ENCODE data around the gene C17orf67.

Gene C17orf67

DNA sequence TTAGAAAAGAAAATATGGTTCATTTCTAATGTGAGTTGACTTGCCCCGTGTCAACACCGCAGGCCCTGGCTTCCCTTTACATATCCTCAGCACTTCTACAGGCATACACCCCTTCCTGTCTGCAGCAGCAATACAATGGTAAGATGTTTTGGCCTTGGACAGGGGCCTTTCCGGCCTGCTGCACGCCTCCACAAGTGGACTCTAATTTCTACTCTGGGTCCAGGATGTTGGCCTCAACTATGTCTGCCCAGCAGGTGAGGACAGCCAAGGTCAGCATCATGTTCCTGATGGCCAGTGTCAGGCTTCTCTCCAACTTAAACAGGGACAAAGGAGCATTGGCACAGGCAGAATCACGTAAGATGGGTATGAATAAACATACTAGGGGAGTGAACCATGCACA lies 11.0 kb downstream of the C17orf67 start:
- no peak for ATAC-seq
- TF ChIP-seq CSDC2 (CRISPR knock-in tag; IDR thresholded peaks at IDR 0.05), result no peak
- TF ChIP-seq, protein P1, sequence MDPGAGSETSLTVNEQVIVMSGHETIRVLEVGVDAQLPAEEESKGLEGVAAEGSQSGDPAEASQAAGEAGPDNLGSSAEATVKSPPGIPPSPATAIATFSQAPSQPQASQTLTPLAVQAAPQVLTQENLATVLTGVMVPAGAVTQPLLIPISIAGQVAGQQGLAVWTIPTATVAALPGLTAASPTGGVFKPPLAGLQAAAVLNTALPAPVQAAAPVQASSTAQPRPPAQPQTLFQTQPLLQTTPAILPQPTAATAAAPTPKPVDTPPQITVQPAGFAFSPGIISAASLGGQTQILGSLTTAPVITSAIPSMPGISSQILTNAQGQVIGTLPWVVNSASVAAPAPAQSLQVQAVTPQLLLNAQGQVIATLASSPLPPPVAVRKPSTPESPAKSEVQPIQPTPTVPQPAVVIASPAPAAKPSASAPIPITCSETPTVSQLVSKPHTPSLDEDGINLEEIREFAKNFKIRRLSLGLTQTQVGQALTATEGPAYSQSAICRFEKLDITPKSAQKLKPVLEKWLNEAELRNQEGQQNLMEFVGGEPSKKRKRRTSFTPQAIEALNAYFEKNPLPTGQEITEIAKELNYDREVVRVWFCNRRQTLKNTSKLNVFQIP (CRISPR knock-in tag; IDR thresholded peaks at IDR 0.05; ENCODE audit: borderline replicate concordance, low read depth), result no peak
- TF ChIP-seq SNAI2 (CRISPR knock-in tag; IDR thresholded peaks at IDR 0.05), result no peak

DNA sequence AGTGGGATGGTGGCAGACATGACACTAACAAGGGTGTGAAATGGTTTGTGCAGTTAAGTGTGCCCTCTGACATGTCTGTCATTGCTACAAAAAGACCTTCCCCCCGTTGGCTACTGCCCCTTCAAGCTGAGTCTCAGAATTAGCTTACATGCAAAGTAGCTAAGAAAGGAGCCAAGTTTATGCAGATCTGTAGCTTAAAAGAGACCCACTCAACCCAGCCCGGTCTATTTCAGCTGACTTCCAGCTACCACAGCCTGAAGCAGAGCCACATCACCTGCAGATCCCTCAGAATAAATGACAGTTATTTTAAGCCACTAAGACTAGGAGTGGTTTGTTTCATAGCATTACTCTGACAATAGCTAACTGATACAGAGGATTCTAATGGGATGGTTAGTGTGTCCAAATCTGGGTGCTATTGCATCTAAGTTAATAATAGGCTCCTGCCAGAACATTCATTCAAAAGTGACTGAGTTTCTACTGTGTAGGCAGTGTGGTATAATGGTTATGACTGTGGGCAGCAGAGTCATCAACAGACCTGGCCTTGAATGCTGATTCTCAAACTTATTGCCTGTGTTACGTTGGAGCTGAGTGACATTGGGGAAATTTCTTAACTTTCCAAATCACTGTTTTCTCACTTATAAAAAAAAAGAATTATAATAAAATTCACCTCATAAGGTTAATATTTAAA lies 11.7 kb downstream of the C17orf67 start:
- TF ChIP-seq ESRRG (CRISPR knock-in tag; IDR thresholded peaks at IDR 0.05), result no peak
- no peak for TF ChIP-seq ISL1 (CRISPR knock-in tag; IDR thresholded peaks at IDR 0.05)
- TF ChIP-seq GLIS3 (CRISPR knock-in tag; IDR thresholded peaks at IDR 0.05), result no peak
- TF ChIP-seq, protein P2, sequence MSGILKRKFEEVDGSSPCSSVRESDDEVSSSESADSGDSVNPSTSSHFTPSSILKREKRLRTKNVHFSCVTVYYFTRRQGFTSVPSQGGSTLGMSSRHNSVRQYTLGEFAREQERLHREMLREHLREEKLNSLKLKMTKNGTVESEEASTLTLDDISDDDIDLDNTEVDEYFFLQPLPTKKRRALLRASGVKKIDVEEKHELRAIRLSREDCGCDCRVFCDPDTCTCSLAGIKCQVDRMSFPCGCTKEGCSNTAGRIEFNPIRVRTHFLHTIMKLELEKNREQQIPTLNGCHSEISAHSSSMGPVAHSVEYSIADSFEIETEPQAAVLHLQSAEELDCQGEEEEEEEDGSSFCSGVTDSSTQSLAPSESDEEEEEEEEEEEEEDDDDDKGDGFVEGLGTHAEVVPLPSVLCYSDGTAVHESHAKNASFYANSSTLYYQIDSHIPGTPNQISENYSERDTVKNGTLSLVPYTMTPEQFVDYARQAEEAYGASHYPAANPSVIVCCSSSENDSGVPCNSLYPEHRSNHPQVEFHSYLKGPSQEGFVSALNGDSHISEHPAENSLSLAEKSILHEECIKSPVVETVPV (CRISPR knock-in tag; IDR thresholded peaks at IDR 0.05), result no peak
- TF ChIP-seq, protein P3, sequence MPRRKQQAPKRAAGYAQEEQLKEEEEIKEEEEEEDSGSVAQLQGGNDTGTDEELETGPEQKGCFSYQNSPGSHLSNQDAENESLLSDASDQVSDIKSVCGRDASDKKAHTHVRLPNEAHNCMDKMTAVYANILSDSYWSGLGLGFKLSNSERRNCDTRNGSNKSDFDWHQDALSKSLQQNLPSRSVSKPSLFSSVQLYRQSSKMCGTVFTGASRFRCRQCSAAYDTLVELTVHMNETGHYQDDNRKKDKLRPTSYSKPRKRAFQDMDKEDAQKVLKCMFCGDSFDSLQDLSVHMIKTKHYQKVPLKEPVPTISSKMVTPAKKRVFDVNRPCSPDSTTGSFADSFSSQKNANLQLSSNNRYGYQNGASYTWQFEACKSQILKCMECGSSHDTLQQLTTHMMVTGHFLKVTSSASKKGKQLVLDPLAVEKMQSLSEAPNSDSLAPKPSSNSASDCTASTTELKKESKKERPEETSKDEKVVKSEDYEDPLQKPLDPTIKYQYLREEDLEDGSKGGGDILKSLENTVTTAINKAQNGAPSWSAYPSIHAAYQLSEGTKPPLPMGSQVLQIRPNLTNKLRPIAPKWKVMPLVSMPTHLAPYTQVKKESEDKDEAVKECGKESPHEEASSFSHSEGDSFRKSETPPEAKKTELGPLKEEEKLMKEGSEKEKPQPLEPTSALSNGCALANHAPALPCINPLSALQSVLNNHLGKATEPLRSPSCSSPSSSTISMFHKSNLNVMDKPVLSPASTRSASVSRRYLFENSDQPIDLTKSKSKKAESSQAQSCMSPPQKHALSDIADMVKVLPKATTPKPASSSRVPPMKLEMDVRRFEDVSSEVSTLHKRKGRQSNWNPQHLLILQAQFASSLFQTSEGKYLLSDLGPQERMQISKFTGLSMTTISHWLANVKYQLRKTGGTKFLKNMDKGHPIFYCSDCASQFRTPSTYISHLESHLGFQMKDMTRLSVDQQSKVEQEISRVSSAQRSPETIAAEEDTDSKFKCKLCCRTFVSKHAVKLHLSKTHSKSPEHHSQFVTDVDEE (CRISPR knock-in tag; IDR thresholded peaks at IDR 0.05), result no peak
- no peak for TF ChIP-seq PPARA (CRISPR knock-in tag; IDR thresholded peaks at IDR 0.05; ENCODE audit: borderline replicate concordance)
- TF ChIP-seq ZC3H10 (CRISPR knock-in tag; IDR thresholded peaks at IDR 0.05), result no peak
- TF ChIP-seq TOX (CRISPR knock-in tag; IDR thresholded peaks at IDR 0.05; ENCODE audit: borderline replicate concordance), result no peak
- TF ChIP-seq ZFP30 (CRISPR knock-in tag; IDR thresholded peaks at IDR 0.05), result no peak
- no peak for TF ChIP-seq SNAI2 (CRISPR knock-in tag; IDR thresholded peaks at IDR 0.05)
- no peak for TF ChIP-seq ARNTL (CRISPR knock-in tag; IDR thresholded peaks at IDR 0.05; ENCODE audit: borderline replicate concordance, low read depth)
- TF ChIP-seq, protein P4, sequence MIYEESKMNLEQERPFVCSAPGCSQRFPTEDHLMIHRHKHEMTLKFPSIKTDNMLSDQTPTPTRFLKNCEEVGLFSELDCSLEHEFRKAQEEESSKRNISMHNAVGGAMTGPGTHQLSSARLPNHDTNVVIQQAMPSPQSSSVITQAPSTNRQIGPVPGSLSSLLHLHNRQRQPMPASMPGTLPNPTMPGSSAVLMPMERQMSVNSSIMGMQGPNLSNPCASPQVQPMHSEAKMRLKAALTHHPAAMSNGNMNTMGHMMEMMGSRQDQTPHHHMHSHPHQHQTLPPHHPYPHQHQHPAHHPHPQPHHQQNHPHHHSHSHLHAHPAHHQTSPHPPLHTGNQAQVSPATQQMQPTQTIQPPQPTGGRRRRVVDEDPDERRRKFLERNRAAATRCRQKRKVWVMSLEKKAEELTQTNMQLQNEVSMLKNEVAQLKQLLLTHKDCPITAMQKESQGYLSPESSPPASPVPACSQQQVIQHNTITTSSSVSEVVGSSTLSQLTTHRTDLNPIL (CRISPR knock-in tag; IDR thresholded peaks at IDR 0.05; ENCODE audit: low read depth), result no peak
- no peak for TF ChIP-seq ZNF70 (CRISPR knock-in tag; IDR thresholded peaks at IDR 0.05)
- TF ChIP-seq CSDC2 (CRISPR knock-in tag; IDR thresholded peaks at IDR 0.05), result no peak
- no peak for TF ChIP-seq TCF4 (CRISPR knock-in tag; IDR thresholded peaks at IDR 0.05; ENCODE audit: borderline replicate concordance)
- TF ChIP-seq RARB (CRISPR knock-in tag; IDR thresholded peaks at IDR 0.05), result no peak
- TF ChIP-seq, protein P1 (CRISPR knock-in tag; IDR thresholded peaks at IDR 0.05; ENCODE audit: borderline replicate concordance, low read depth), result no peak
- TF ChIP-seq, protein P5, sequence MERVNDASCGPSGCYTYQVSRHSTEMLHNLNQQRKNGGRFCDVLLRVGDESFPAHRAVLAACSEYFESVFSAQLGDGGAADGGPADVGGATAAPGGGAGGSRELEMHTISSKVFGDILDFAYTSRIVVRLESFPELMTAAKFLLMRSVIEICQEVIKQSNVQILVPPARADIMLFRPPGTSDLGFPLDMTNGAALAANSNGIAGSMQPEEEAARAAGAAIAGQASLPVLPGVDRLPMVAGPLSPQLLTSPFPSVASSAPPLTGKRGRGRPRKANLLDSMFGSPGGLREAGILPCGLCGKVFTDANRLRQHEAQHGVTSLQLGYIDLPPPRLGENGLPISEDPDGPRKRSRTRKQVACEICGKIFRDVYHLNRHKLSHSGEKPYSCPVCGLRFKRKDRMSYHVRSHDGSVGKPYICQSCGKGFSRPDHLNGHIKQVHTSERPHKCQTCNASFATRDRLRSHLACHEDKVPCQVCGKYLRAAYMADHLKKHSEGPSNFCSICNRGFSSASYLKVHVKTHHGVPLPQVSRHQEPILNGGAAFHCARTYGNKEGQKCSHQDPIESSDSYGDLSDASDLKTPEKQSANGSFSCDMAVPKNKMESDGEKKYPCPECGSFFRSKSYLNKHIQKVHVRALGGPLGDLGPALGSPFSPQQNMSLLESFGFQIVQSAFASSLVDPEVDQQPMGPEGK (CRISPR knock-in tag; IDR thresholded peaks at IDR 0.05; ENCODE audit: borderline replicate concordance), result no peak
- no peak for ATAC-seq

DNA sequence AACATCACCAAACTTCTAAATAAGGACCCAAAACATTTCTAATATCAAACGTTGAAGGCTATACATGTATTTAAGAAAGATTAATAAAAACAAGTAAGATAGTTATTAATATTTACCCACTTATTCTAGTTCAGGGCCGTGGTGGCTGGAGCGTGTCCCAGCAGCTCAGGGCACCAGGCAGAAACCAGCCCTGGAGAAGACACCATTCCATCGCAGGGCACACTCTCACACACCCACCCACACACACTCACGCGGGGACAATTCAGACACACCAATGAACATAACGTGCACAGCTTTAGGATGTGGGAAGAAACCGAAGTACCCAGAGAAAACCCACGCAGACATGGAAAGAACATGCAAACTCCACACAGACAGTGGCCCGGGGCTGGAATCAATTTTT lies 13.5 kb downstream of the C17orf67 start:
- TF ChIP-seq ESRRG (CRISPR knock-in tag; IDR thresholded peaks at IDR 0.05) (no peak), ZNF565 (CRISPR knock-in tag; conservative IDR thresholded peaks at IDR 0.05; ENCODE audit: low read depth) (no peak), TCF4 (CRISPR knock-in tag; IDR thresholded peaks at IDR 0.05; ENCODE audit: borderline replicate concordance) (no peak)
- ATAC-seq, result no peak

Data from SK-N-SH treated with all-trans-retinoic acid at 6 μM for 48 hours (cell line).